Measurements from ENCODE around the gene B4GALT1. TPM values are rescaled to one million over a fixed set of nuclear protein-coding genes. Genes with fewer than 3 reads are reported as not detected.

B4GALT1 gene
- total and polyA plus RNA-seq, 7 donors = 20.3 to 107 (median 25.5) TPM

- Histone ChIP-seq H3K36me3 (peaks cover 0 to 14% (median under 1%) of the 10 kb centered on the region in 4 donors), H3K27ac (peak overlapping the region in 3 of 4 donors; percentile 35 to 59 (median 35)), H3K4me3 (no peak overlapping the region), H3K9me3 (no peaks in the 10 kb centered on the region), H3K27me3 (no peaks in the 10 kb centered on the region), H3K4me1 (peaks cover 0 to 7% (median 6%) of the 10 kb centered on the region in 4 donors)
- WGBS, 2 donors = 66 to 69% methylated on average over 10 of the region's 10 CpGs
- peak; percentile 76 for DNase-seq
- intact Hi-C loops (cut with DNase I) = no loop called here
- no peak for TF ChIP-seq EP300 (IDR thresholded peaks at IDR 0.05)
- no peak for TF ChIP-seq POLR2AphosphoS5 (IDR thresholded peaks at IDR 0.05)
- no peak for TF ChIP-seq CTCF (IDR thresholded peaks at IDR 0.05)
- TF ChIP-seq POLR2A (IDR thresholded peaks at IDR 0.05) = no peak
Observed at GRCh38 chr9:33106827-33107621, 60.1 kb downstream of the B4GALT1 start.

GRCh38 chr9:33106372-33106771 is 60.8 kb downstream of the B4GALT1 start:
- intact Hi-C loops (cut with DNase I) = no loop called here
- Histone ChIP-seq H3K27ac (peak overlapping the region in 3 of 4 donors; percentile 25 to 59 (median 35)), H3K36me3 (peaks cover 0 to 7% (median 0%) of the 10 kb centered on the region in 4 donors), H3K27me3 (no peaks in the 10 kb centered on the region), H3K9me3 (no peaks in the 10 kb centered on the region), H3K4me1 (peaks cover 0 to 7% (median 6%) of the 10 kb centered on the region in 4 donors), H3K4me3 (no peak overlapping the region)
- 59 to 71% methylated on average over 4 of the region's 4 CpGs for WGBS, 2 donors
- TF ChIP-seq POLR2A (IDR thresholded peaks at IDR 0.05) = no peak
- DNase-seq = no peak

GRCh38 chr9:33105959-33106358 is 61.2 kb downstream of the B4GALT1 start:
- Histone ChIP-seq H3K27me3 (no peaks in the 10 kb centered on the region), H3K4me1 (peaks cover 0 to 7% (median 6%) of the 10 kb centered on the region in 4 donors), H3K27ac (peak overlapping the region in 2 of 4 donors; percentile 35 to 59), H3K36me3 (peaks cover 0 to 7% (median 0%) of the 10 kb centered on the region in 4 donors), H3K9me3 (no peaks in the 10 kb centered on the region), H3K4me3 (no peak overlapping the region)
- no peak for DNase-seq
- intact Hi-C loops (cut with DNase I) = no loop called here
- TF ChIP-seq POLR2A (IDR thresholded peaks at IDR 0.05) (no peak), POLR2AphosphoS5 (IDR thresholded peaks at IDR 0.05) (no peak), EP300 (IDR thresholded peaks at IDR 0.05) (no peak), CTCF (IDR thresholded peaks at IDR 0.05) (no peak)
- WGBS, 2 donors = 92 to 96% methylated on average over 1 of the region's 1 CpG

GRCh38 chr9:33105504-33105903 is 61.6 kb downstream of the B4GALT1 start:
- H3K4me3 ChIP-seq = no peak overlapping the region
- TF ChIP-seq POLR2A (IDR thresholded peaks at IDR 0.05) = no peak
- TF ChIP-seq EP300 (IDR thresholded peaks at IDR 0.05) = no peak
- TF ChIP-seq POLR2AphosphoS5 (IDR thresholded peaks at IDR 0.05) = no peak
- TF ChIP-seq CTCF (IDR thresholded peaks at IDR 0.05) = no peak
- peaks cover 0 to 7% (median 0%) of the 10 kb centered on the region in 4 donors for H3K36me3 ChIP-seq
- peaks cover 0 to 7% (median 6%) of the 10 kb centered on the region in 4 donors for H3K4me1 ChIP-seq
- no peak overlapping the region for H3K27ac ChIP-seq
- no peaks in the 10 kb centered on the region for H3K9me3 ChIP-seq
- intact Hi-C loops (cut with DNase I) = no loop called here
- H3K27me3 ChIP-seq = no peaks in the 10 kb centered on the region
- DNase-seq = no peak
- WGBS, 2 donors = 87% methylated on average over 5 of the region's 5 CpGs

- H3K4me1 ChIP-seq = peaks cover 0 to 7% (median 6%) of the 10 kb centered on the region in 4 donors
- no peak overlapping the region for H3K4me3 ChIP-seq
- TF ChIP-seq POLR2A (IDR thresholded peaks at IDR 0.05) = no peak
- TF ChIP-seq CTCF (IDR thresholded peaks at IDR 0.05) = no peak
- TF ChIP-seq POLR2AphosphoS5 (IDR thresholded peaks at IDR 0.05) = no peak
- TF ChIP-seq EP300 (IDR thresholded peaks at IDR 0.05) = no peak
- no peak overlapping the region for H3K27ac ChIP-seq
- DNase-seq = no peak
- 89 to 93% methylated on average over 7 of the region's 7 CpGs for WGBS, 2 donors
- intact Hi-C loops (cut with DNase I) = no loop called here
- H3K36me3 ChIP-seq = no peaks in the 10 kb centered on the region
- no peaks in the 10 kb centered on the region for H3K9me3 ChIP-seq
- H3K27me3 ChIP-seq = no peaks in the 10 kb centered on the region
Observed at GRCh38 chr9:33104401-33104800, 62.7 kb downstream of the B4GALT1 start.

All from sigmoid colon (tissue), 7 donors.